Trophoblast cell (in vitro differentiated cells and primary cell): ENCODE results near the gene COL23A1.

Source experiments
- DNase-seq, 2 donors: peaks; one replicate each; pipeline ENCODE4 v3.0.0-alpha.2; 2016
- H2AFZ ChIP-seq: 2 replicates; pipeline ENCODE4 v1.6.1; 2013; ENCODE audit warnings: low read length, moderate library complexity, mild to moderate bottlenecking; ENCODE audit not compliant: insufficient read depth, poor library complexity
- H2AK5ac ChIP-seq: 2 replicates; pipeline ENCODE4 v1.6.1; 2013; ENCODE audit warnings: mild to moderate bottlenecking, low read length
- H2BK120ac ChIP-seq: 2 replicates; pipeline ENCODE4 v1.6.1; 2013; ENCODE audit warnings: low read length, mild to moderate bottlenecking, moderate library complexity; ENCODE audit not compliant: insufficient read depth, poor library complexity
- H2BK12ac ChIP-seq: 2 replicates; pipeline ENCODE4 v1.6.1; 2013; ENCODE audit warnings: mild to moderate bottlenecking, low read length, moderate library complexity
- H2BK5ac ChIP-seq: 2 replicates; pipeline ENCODE4 v1.6.1; 2013; ENCODE audit warnings: low read length, low read depth, moderate library complexity, mild to moderate bottlenecking; ENCODE audit not compliant: poor library complexity
- H3K14ac ChIP-seq: 2 replicates; pipeline ENCODE4 v1.6.1; 2013; ENCODE audit warnings: mild to moderate bottlenecking, low read length
- H3K18ac ChIP-seq: 2 replicates; pipeline ENCODE4 v1.6.1; 2013; ENCODE audit warnings: mild to moderate bottlenecking, low read length
- H3K23ac ChIP-seq: 2 replicates; pipeline ENCODE4 v1.6.1; 2013; ENCODE audit warnings: low read length
- H3K27ac ChIP-seq: 2 replicates; pipeline ENCODE4 v1.5.1; 2013; ENCODE audit warnings: low read depth, mild to moderate bottlenecking, inconsistent platforms, low read length, moderate library complexity
- H3K27me3 ChIP-seq: 2 replicates; pipeline ENCODE4 v1.6.1; 2013; ENCODE audit warnings: inconsistent platforms, mild to moderate bottlenecking, low read length, moderate library complexity; ENCODE audit not compliant: insufficient read depth
- H3K36me3 ChIP-seq, 2 experiments: 1 replicate in 1 of 2; 2 replicates in 1 of 2; pipeline ENCODE4 v1.6.1; 2013; ENCODE audit warnings: low read length in 2 of 2, mild to moderate bottlenecking in 2 of 2, moderate library complexity in 1 of 2; ENCODE audit not compliant: insufficient read depth in 2 of 2, control insufficient read depth in 1 of 2
- H3K4ac ChIP-seq: 2 replicates; pipeline ENCODE4 v1.6.1; 2013; ENCODE audit warnings: low read depth, mild to moderate bottlenecking, low read length, moderate library complexity
- H3K4me1 ChIP-seq, 2 experiments: 1 replicate in 1 of 2; 2 replicates in 1 of 2; pipeline ENCODE4 v1.6.1; 2013; ENCODE audit warnings: low read length in 2 of 2, mild to moderate bottlenecking in 2 of 2, moderate library complexity in 1 of 2; ENCODE audit not compliant: insufficient read depth in 2 of 2, control insufficient read depth in 1 of 2
- H3K4me2 ChIP-seq: 2 replicates; pipeline ENCODE4 v1.6.1; 2013; ENCODE audit warnings: inconsistent platforms, mild to moderate bottlenecking, low read length, moderate library complexity
- H3K4me3 ChIP-seq: 2 replicates; pipeline ENCODE4 v1.5.1; 2013; ENCODE audit warnings: mild to moderate bottlenecking, low read depth, low read length, inconsistent platforms
- H3K79me1 ChIP-seq: one replicate; pipeline ENCODE4 v1.6.1; 2013; ENCODE audit warnings: low read length
- H3K79me2 ChIP-seq: 2 replicates; pipeline ENCODE4 v1.6.1; 2013; ENCODE audit warnings: low read length, mild to moderate bottlenecking; ENCODE audit not compliant: control insufficient read depth, insufficient read depth, poor library complexity
- H3K9ac ChIP-seq: 2 replicates; pipeline ENCODE4 v1.6.1; 2013; ENCODE audit warnings: mild to moderate bottlenecking, low read length
- H3K9me3 ChIP-seq: 2 replicates; pipeline ENCODE4 v1.6.1; 2013; ENCODE audit warnings: low read depth, mild to moderate bottlenecking, control low read depth, inconsistent platforms, low read length; ENCODE audit not compliant: insufficient read depth
- H4K12ac ChIP-seq: 2 replicates; pipeline ENCODE4 v1.6.1; 2013; ENCODE audit warnings: low read depth, mild to moderate bottlenecking, low read length, moderate library complexity
- H4K8ac ChIP-seq: 2 replicates; pipeline ENCODE4 v1.6.1; 2013; ENCODE audit warnings: low read depth, mild to moderate bottlenecking, low read length, moderate library complexity
- H4K91ac ChIP-seq: one replicate; pipeline ENCODE4 v1.6.1; 2013; ENCODE audit warnings: low read depth, mild to moderate bottlenecking, low read length, moderate library complexity
- WGBS: extraction: QIAGEN DNeasy Blood & Tissue Kit; methylation state at CpG from one replicate; pipeline ENCODE4 v1.1.7; 2013; ENCODE audit warnings: missing lambda C conversion rate; ENCODE audit not compliant: insufficient read length, insufficient coverage; ENCODE audit errors: extremely low coverage; 5-methylcytosine and 5-hydroxymethylcytosine counted together

The COL23A1 gene

GRCh38 chr5:178346607-178347334, 243.4 kb downstream of the COL23A1 start:
- no peak for DNase-seq
- H3K27me3 ChIP-seq = no peaks in the 10 kb centered on the region
- no peak overlapping the region for H3K27ac ChIP-seq
- H3K4me3 ChIP-seq = no peak overlapping the region
- no peak overlapping the region for H3K14ac ChIP-seq
- no peaks in the 10 kb centered on the region for H3K36me3 ChIP-seq
- no peak overlapping the region for H2BK5ac ChIP-seq
- WGBS = no CpG with 5 or more reads among the region's 20 CpGs
- no peak overlapping the region for H3K9ac ChIP-seq
- H2AK5ac ChIP-seq = no peak overlapping the region
- no peak overlapping the region for H2BK12ac ChIP-seq
- H4K91ac ChIP-seq = no peak overlapping the region
- peaks cover 2% of the 10 kb centered on the region for H3K9me3 ChIP-seq
- H2AFZ ChIP-seq = no peak overlapping the region
- no peaks in the 10 kb centered on the region for H3K79me1 ChIP-seq
- no peak overlapping the region for H3K18ac ChIP-seq
- H3K23ac ChIP-seq = no peak overlapping the region
- no peak overlapping the region for H4K12ac ChIP-seq
- H3K79me2 ChIP-seq = no peaks in the 10 kb centered on the region
- no peak overlapping the region for H4K8ac ChIP-seq
- no peak overlapping the region for H2BK120ac ChIP-seq
- peaks cover 3 to 7% of the 10 kb centered on the region in 2 experiments for H3K4me1 ChIP-seq
- H3K4me2 ChIP-seq = no peak overlapping the region
- H3K4ac ChIP-seq = no peak overlapping the region

GRCh38 chr5:178343306-178343705, 246.9 kb downstream of the COL23A1 start:
- Histone ChIP-seq H3K4me2 (no peak overlapping the region), H2BK5ac (no peak overlapping the region), H2AK5ac (no peak overlapping the region), H3K4ac (no peak overlapping the region), H3K4me1 (no peaks in the 10 kb centered on the region), H4K91ac (no peak overlapping the region), H3K14ac (no peak overlapping the region), H2AFZ (no peak overlapping the region), H2BK12ac (no peak overlapping the region), H3K9ac (no peak overlapping the region), H3K36me3 (no peaks in the 10 kb centered on the region), H3K27ac (no peak overlapping the region), H3K18ac (no peak overlapping the region), H3K9me3 (no peaks in the 10 kb centered on the region), H3K23ac (no peak overlapping the region), H3K4me3 (no peak overlapping the region), H2BK120ac (no peak overlapping the region), H4K12ac (no peak overlapping the region), H3K27me3 (no peaks in the 10 kb centered on the region), H4K8ac (no peak overlapping the region), H3K79me2 (no peaks in the 10 kb centered on the region), H3K79me1 (no peaks in the 10 kb centered on the region)
- DNase-seq = no peak
- no CpG with 5 or more reads among the region's 6 CpGs for WGBS

GRCh38 chr5:178341851-178342140, 248.4 kb downstream of the COL23A1 start:
- Histone ChIP-seq H3K18ac (no peak overlapping the region), H3K4me2 (no peak overlapping the region), H3K23ac (no peak overlapping the region), H4K8ac (no peak overlapping the region), H3K4me3 (no peak overlapping the region), H3K9ac (no peak overlapping the region), H2AK5ac (no peak overlapping the region), H3K79me2 (no peaks in the 10 kb centered on the region), H3K9me3 (no peaks in the 10 kb centered on the region), H3K36me3 (no peaks in the 10 kb centered on the region), H3K4me1 (no peaks in the 10 kb centered on the region), H3K27ac (no peak overlapping the region), H3K27me3 (no peaks in the 10 kb centered on the region), H2BK12ac (no peak overlapping the region), H2BK120ac (no peak overlapping the region), H3K4ac (no peak overlapping the region), H3K14ac (no peak overlapping the region), H4K91ac (no peak overlapping the region), H3K79me1 (no peaks in the 10 kb centered on the region), H2AFZ (no peak overlapping the region), H4K12ac (no peak overlapping the region), H2BK5ac (no peak overlapping the region)
- WGBS = no CpG with 5 or more reads among the region's 10 CpGs
- no peak for DNase-seq

GRCh38 chr5:178341091-178341850, 248.9 kb downstream of the COL23A1 start:
- Histone ChIP-seq H3K9me3 (no peaks in the 10 kb centered on the region), H3K23ac (no peak overlapping the region), H4K8ac (no peak overlapping the region), H2AFZ (no peak overlapping the region), H3K4me2 (no peak overlapping the region), H2BK12ac (no peak overlapping the region), H4K91ac (no peak overlapping the region), H3K27ac (no peak overlapping the region), H3K79me1 (no peaks in the 10 kb centered on the region), H3K4me1 (no peaks in the 10 kb centered on the region), H3K27me3 (no peaks in the 10 kb centered on the region), H2BK120ac (no peak overlapping the region), H3K14ac (no peak overlapping the region), H2AK5ac (no peak overlapping the region), H3K18ac (no peak overlapping the region), H3K4me3 (no peak overlapping the region), H3K79me2 (no peaks in the 10 kb centered on the region), H4K12ac (no peak overlapping the region), H3K36me3 (no peaks in the 10 kb centered on the region), H3K4ac (no peak overlapping the region), H2BK5ac (no peak overlapping the region), H3K9ac (no peak overlapping the region)
- no CpG with 5 or more reads among the region's 15 CpGs for WGBS
- DNase-seq = no peak
